ENCODE measurements around the gene SAMD4B. TPM values are rescaled to one million over a fixed set of nuclear protein-coding genes. Genes with fewer than 3 reads are reported as not detected.

SAMD4B gene
- total RNA-seq, 1 experiment from 2014 or later, result 164 TPM

DNA sequence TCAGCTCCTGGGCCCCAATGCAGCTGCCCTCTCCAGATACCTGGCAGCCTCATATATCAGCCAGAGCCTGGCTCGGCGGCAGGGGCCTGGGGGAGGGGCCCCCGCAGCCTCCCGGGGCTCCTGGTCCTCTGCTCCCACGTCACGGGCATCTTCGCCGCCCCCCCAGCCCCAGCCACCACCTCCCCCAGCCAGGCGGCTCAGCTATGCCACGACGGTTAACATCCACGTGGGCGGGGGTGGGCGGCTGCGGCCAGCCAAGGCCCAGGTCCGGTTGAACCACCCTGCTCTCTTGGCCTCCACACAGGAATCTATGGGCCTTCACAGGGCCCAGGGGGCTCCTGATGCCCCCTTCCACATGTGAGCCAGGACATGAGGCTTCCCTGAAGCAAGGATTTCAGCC, 82.7 kb downstream of the SAMD4B start (continued):
- TF ChIP-seq, protein P1, sequence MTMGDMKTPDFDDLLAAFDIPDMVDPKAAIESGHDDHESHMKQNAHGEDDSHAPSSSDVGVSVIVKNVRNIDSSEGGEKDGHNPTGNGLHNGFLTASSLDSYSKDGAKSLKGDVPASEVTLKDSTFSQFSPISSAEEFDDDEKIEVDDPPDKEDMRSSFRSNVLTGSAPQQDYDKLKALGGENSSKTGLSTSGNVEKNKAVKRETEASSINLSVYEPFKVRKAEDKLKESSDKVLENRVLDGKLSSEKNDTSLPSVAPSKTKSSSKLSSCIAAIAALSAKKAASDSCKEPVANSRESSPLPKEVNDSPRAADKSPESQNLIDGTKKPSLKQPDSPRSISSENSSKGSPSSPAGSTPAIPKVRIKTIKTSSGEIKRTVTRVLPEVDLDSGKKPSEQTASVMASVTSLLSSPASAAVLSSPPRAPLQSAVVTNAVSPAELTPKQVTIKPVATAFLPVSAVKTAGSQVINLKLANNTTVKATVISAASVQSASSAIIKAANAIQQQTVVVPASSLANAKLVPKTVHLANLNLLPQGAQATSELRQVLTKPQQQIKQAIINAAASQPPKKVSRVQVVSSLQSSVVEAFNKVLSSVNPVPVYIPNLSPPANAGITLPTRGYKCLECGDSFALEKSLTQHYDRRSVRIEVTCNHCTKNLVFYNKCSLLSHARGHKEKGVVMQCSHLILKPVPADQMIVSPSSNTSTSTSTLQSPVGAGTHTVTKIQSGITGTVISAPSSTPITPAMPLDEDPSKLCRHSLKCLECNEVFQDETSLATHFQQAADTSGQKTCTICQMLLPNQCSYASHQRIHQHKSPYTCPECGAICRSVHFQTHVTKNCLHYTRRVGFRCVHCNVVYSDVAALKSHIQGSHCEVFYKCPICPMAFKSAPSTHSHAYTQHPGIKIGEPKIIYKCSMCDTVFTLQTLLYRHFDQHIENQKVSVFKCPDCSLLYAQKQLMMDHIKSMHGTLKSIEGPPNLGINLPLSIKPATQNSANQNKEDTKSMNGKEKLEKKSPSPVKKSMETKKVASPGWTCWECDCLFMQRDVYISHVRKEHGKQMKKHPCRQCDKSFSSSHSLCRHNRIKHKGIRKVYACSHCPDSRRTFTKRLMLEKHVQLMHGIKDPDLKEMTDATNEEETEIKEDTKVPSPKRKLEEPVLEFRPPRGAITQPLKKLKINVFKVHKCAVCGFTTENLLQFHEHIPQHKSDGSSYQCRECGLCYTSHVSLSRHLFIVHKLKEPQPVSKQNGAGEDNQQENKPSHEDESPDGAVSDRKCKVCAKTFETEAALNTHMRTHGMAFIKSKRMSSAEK (CRISPR knock-in tag; IDR thresholded peaks at IDR 0.05; ENCODE audit: borderline replicate concordance), result no peak
- TF ChIP-seq ZNF317 (CRISPR knock-in tag; IDR thresholded peaks at IDR 0.05; ENCODE audit: borderline replicate concordance, low read depth), result no peak
- no peak for TF ChIP-seq RORB (CRISPR knock-in tag; IDR thresholded peaks at IDR 0.05)
- no peak for TF ChIP-seq MYBL2 (CRISPR knock-in tag; IDR thresholded peaks at IDR 0.05)

DNA sequence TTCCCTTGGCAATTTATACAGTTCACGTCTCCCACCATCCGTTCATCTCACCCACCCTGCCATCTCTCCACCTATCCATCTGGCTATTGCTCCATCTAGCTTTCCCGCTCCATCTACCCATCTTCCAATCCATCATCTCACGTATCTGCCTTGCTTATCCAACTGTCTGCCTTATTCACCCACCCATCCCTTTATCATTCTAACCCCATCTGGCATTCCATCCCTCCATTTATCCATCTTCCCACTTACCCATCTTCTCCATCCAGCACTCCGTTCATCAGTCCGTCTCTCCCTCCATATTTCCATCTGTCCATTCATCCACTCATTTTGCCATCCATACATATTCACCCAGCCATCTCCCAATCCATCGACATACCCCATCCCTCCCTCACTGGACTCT, 83.5 kb downstream of the SAMD4B start:
- peaks cover 25% of the 10 kb centered on the region for H3K36me3 Mint-ChIP-seq
- TF ChIP-seq, protein P2, sequence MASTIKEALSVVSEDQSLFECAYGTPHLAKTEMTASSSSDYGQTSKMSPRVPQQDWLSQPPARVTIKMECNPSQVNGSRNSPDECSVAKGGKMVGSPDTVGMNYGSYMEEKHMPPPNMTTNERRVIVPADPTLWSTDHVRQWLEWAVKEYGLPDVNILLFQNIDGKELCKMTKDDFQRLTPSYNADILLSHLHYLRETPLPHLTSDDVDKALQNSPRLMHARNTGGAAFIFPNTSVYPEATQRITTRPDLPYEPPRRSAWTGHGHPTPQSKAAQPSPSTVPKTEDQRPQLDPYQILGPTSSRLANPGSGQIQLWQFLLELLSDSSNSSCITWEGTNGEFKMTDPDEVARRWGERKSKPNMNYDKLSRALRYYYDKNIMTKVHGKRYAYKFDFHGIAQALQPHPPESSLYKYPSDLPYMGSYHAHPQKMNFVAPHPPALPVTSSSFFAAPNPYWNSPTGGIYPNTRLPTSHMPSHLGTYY (CRISPR knock-in tag; IDR thresholded peaks at IDR 0.05), result no peak
- TF ChIP-seq, protein P3, sequence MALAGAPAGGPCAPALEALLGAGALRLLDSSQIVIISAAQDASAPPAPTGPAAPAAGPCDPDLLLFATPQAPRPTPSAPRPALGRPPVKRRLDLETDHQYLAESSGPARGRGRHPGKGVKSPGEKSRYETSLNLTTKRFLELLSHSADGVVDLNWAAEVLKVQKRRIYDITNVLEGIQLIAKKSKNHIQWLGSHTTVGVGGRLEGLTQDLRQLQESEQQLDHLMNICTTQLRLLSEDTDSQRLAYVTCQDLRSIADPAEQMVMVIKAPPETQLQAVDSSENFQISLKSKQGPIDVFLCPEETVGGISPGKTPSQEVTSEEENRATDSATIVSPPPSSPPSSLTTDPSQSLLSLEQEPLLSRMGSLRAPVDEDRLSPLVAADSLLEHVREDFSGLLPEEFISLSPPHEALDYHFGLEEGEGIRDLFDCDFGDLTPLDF (CRISPR knock-in tag; IDR thresholded peaks at IDR 0.05), result no peak
- TF ChIP-seq SP1 (CRISPR knock-in tag; conservative IDR thresholded peaks at IDR 0.05), result no peak
- TF ChIP-seq, protein P4, sequence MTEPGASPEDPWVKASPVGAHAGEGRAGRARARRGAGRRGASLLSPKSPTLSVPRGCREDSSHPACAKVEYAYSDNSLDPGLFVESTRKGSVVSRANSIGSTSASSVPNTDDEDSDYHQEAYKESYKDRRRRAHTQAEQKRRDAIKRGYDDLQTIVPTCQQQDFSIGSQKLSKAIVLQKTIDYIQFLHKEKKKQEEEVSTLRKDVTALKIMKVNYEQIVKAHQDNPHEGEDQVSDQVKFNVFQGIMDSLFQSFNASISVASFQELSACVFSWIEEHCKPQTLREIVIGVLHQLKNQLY (CRISPR knock-in tag; IDR thresholded peaks at IDR 0.05), result no peak
- TF ChIP-seq IRF2 (CRISPR knock-in tag; IDR thresholded peaks at IDR 0.05; ENCODE audit: borderline replicate concordance, low read depth), result no peak
- TF ChIP-seq FOXK1 (CRISPR knock-in tag; IDR thresholded peaks at IDR 0.05), result no peak
- TF ChIP-seq, protein P5, sequence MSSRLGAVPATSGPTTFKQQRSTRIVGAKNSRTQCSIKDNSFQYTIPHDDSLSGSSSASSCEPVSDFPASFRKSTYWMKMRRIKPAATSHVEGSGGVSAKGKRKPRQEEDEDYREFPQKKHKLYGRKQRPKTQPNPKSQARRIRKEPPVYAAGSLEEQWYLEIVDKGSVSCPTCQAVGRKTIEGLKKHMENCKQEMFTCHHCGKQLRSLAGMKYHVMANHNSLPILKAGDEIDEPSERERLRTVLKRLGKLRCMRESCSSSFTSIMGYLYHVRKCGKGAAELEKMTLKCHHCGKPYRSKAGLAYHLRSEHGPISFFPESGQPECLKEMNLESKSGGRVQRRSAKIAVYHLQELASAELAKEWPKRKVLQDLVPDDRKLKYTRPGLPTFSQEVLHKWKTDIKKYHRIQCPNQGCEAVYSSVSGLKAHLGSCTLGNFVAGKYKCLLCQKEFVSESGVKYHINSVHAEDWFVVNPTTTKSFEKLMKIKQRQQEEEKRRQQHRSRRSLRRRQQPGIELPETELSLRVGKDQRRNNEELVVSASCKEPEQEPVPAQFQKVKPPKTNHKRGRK (CRISPR knock-in tag; IDR thresholded peaks at IDR 0.05; ENCODE audit: borderline replicate concordance), result no peak
- TF ChIP-seq, protein P6, sequence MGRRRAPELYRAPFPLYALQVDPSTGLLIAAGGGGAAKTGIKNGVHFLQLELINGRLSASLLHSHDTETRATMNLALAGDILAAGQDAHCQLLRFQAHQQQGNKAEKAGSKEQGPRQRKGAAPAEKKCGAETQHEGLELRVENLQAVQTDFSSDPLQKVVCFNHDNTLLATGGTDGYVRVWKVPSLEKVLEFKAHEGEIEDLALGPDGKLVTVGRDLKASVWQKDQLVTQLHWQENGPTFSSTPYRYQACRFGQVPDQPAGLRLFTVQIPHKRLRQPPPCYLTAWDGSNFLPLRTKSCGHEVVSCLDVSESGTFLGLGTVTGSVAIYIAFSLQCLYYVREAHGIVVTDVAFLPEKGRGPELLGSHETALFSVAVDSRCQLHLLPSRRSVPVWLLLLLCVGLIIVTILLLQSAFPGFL (CRISPR knock-in tag; IDR thresholded peaks at IDR 0.05; ENCODE audit: borderline replicate concordance), result no peak
- no peak for TF ChIP-seq ZNF396 (CRISPR knock-in tag; IDR thresholded peaks at IDR 0.05; ENCODE audit: borderline replicate concordance)
- TF ChIP-seq GABPB1 (CRISPR knock-in tag; IDR thresholded peaks at IDR 0.05), result no peak
- TF ChIP-seq, protein P7, sequence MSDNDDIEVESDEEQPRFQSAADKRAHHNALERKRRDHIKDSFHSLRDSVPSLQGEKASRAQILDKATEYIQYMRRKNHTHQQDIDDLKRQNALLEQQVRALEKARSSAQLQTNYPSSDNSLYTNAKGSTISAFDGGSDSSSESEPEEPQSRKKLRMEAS (CRISPR knock-in tag; IDR thresholded peaks at IDR 0.05), result no peak
- no peak for TF ChIP-seq CBFB (CRISPR knock-in tag; IDR thresholded peaks at IDR 0.05; ENCODE audit: low read depth)
- no peak for TF ChIP-seq ZNF232 (CRISPR knock-in tag; IDR thresholded peaks at IDR 0.05)
- TF ChIP-seq EMX1 (CRISPR knock-in tag; IDR thresholded peaks at IDR 0.05), result no peak
- TF ChIP-seq SOX15 (CRISPR knock-in tag; IDR thresholded peaks at IDR 0.05), result no peak
- no peak for TF ChIP-seq MXD4 (CRISPR knock-in tag; IDR thresholded peaks at IDR 0.05; ENCODE audit: borderline replicate concordance)
- no peak for TF ChIP-seq ZNF121 (CRISPR knock-in tag; IDR thresholded peaks at IDR 0.05)
- TF ChIP-seq, protein P8, sequence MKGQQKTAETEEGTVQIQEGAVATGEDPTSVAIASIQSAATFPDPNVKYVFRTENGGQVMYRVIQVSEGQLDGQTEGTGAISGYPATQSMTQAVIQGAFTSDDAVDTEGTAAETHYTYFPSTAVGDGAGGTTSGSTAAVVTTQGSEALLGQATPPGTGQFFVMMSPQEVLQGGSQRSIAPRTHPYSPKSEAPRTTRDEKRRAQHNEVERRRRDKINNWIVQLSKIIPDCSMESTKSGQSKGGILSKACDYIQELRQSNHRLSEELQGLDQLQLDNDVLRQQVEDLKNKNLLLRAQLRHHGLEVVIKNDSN (CRISPR knock-in tag; IDR thresholded peaks at IDR 0.05), result no peak
- TF ChIP-seq, protein P9, sequence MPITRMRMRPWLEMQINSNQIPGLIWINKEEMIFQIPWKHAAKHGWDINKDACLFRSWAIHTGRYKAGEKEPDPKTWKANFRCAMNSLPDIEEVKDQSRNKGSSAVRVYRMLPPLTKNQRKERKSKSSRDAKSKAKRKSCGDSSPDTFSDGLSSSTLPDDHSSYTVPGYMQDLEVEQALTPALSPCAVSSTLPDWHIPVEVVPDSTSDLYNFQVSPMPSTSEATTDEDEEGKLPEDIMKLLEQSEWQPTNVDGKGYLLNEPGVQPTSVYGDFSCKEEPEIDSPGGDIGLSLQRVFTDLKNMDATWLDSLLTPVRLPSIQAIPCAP (CRISPR knock-in tag; IDR thresholded peaks at IDR 0.05), result no peak
- no peak for TF ChIP-seq TEAD4 (CRISPR knock-in tag; IDR thresholded peaks at IDR 0.05)
- no peak for ATAC-seq
- peak overlapping the region; percentile 9; the same call in 1 of the 2 replicates for H3K27ac Mint-ChIP-seq
- no peak for DNase-seq (ENCODE audit: low spot score)
- no peaks in the 10 kb centered on the region for H3K27me3 Mint-ChIP-seq (ENCODE audit: low read depth)
- ChIA-PET CTCF (interaction anchor here (2.2 kb wide), 1 partner anchor 11 kb away, joined by 10 read pairs; no protein-coding TSS in a partner anchor), POLR2A (interaction anchor here (2.1 kb wide), 1 partner anchor 10 kb away, joined by 11 read pairs; the partner anchor contains the start of gene RPS16)
- H3K9me3 Mint-ChIP-seq, result no peaks in the 10 kb centered on the region
- peaks cover 27% of the 10 kb centered on the region for H3K4me1 Mint-ChIP-seq
- no peak overlapping the region for H3K4me3 Mint-ChIP-seq

Measured in WTC11 (cell line).